Heart right ventricle (tissue), 16 donors: ENCODE results near the gene SUMO2. TPM values are rescaled to one million over a fixed set of nuclear protein-coding genes. Genes with fewer than 3 reads are reported as not detected.
A peak's percentile ranks its signal among the peaks of the same experiment; 100 is the strongest.

Experiments
- ATAC-seq, 8 donors: fragments of 200-7000 bp; cut with Tn5 transposase; one replicate each; pipeline ENCODE4 v1.9.1; 2020; ENCODE audit warnings: mild to moderate bottlenecking in 8 of 8, moderate library complexity in 8 of 8, moderate number of reproducible peaks in 1 of 8
- DNase-seq, 2 donors: peaks; one replicate each; pipeline ENCODE4 v3.0.0-alpha.2; 2020
- H3K27ac ChIP-seq, 10 donors: fragments of 200-600 bp; sonication (generic) in 2 of 10; one replicate each; pipeline versions ENCODE4 v1.5.0 to v1.8.0; 2020 to 2022; ENCODE audit warnings: mild to moderate bottlenecking in 3 of 10
- H3K27me3 ChIP-seq, 7 donors: fragments of 200-600 bp; one replicate each; pipeline ENCODE4 v1.8.0; 2021 to 2022; ENCODE audit warnings: mild to moderate bottlenecking in 2 of 7
- H3K36me3 ChIP-seq, 9 donors: fragments of 200-600 bp; sonication (generic) in 1 of 9; one replicate each; pipeline versions ENCODE4 v1.5.0 to v1.8.0; 2020 to 2022; ENCODE audit warnings: mild to moderate bottlenecking in 2 of 9
- H3K4me1 ChIP-seq, 9 donors: fragments of 200-600 bp; sonication (generic) in 1 of 9; one replicate each; pipeline versions ENCODE4 v1.5.0 to v1.8.0; 2020 to 2022; ENCODE audit warnings: mild to moderate bottlenecking in 4 of 9
- H3K4me3 ChIP-seq, 10 donors: fragments of 200-600 bp; sonication (generic) in 2 of 10; one replicate each; pipeline versions ENCODE4 v1.5.0 to v1.8.0; 2020 to 2022; ENCODE audit warnings: mild to moderate bottlenecking in 7 of 10, moderate library complexity in 2 of 10
- H3K9me3 ChIP-seq, 11 donors: fragments of 200-600 bp in 10 of 11; sonication (generic) in 2 of 11; one replicate each; pipeline versions ENCODE4 v1.5.0 to v1.8.0; 2013 to 2022; ENCODE audit warnings: mild to moderate bottlenecking in 2 of 11, control low read depth in 1 of 11, moderate library complexity in 1 of 11
- CTCF ChIP-seq, 9 donors: fragments of 200-600 bp; sonication (generic) in 2 of 9; IDR thresholded peaks; one replicate each; pipeline versions ENCODE4 v1.5.0 to v1.8.0; 2021 to 2022; ENCODE audit warnings: antibody characterized with exemption in 9 of 9, mild to moderate bottlenecking in 5 of 9, moderate library complexity in 1 of 9
- WGBS, 2 donors: extraction: QIAGEN DNeasy Blood & Tissue Kit; methylation state at CpG; one replicate each; pipeline ENCODE4 v1.1.7; 2013; ENCODE audit warnings: inconsistent platforms in 1 of 2; 5-methylcytosine and 5-hydroxymethylcytosine counted together
- intact Hi-C, 10 donors: fragments of 100-400 bp; cut with DNase I; formaldehyde crosslinking; loops; one replicate each; pipeline versions ENCODE4 v1.11.1 to v1.14.2; 2022
- polyA plus RNA-seq, 2 donors: library from polyadenylated mRNA; stranded (reverse); fragments of 200-250 nt; gene quantifications; one replicate each; pipeline ENCODE4 v1.2.3, GENCODE V29; 2013
- total RNA-seq, 10 donors: library from RNA; stranded (reverse); fragmentation: NEBNext Ultra II Directional in 3 of 10; extraction: Animal tissue kit (Norgen Biotek cat#: 25700) in 3 of 10; gene quantifications; one replicate each; pipeline versions ENCODE4 v1.2.1 to v1.2.4, GENCODE V29; 2021 to 2023
- donor health status: Arrhythmogenic right ventricular cardiomyopathy.
- donor health status: ischemic (EF 13 %, LVEDD 7.1; RV severe dilation, severe dysfunction).
- donor health status: healthy with polysubstance abuse.
- donor health status: DM: no; HTN: yes; CAD: no.
- donor health status: DM: no; HTN: no; CAD: no.
- donor health status: ischemic (EF 25% LVEDD 6.9; RV normal size, moderate dysfunction).
- donor health status: ischemic (EF 25% LVEDD 5.7; RV mildly dilated, moderate dysfunction).
- donor health status: healthy.
- donor health status: DM: yes; HTN: yes; CAD: no.
- donor health status: Ischemic cardiomyopathy.
- donor health status: ischemic (EF 35%, LVEDD 5.7; RV mildly dilated, moderate dysfunction).
- donor health status: nonischemic (EF 11% LVEDD 7.7; RV severe dilation, severe dysfunction).
- donor health status: DM: yes; HTN: yes; CAD: no.
- donor health status: PGD.
- donor health status: ischemic (EF 29% LVEDD 5.4; RV normal size, mild dysfunction).
- donor health status: nonischemic (EF 23%, LVEDD 6.1; RV moderate dilation, normal function).

Gene SUMO2
- total and polyA plus RNA-seq, 12 donors, result 47.9 to 258 (median 212) TPM

GRCh38 chr17:75183999-75184884, 1.5 kb upstream of the SUMO2 start:
- 87 to 91% methylated on average over 9 of the region's 9 CpGs for WGBS, 2 donors
- H3K36me3 ChIP-seq, result peaks cover 0 to 17% (median 8%) of the 10 kb centered on the region in 9 donors
- intact Hi-C loops, result loop anchor here in 3 of 10 donors (2.0 to 10.0 kb wide), 3 partner anchors 29 to 72 kb away; partner anchors contain the start of gene JPT1 (in 1 of the 3)
- DNase-seq (no peak), ATAC-seq (no peak)
- no peak overlapping the region for H3K4me3 ChIP-seq
- H3K4me1 ChIP-seq, result peaks cover 0 to 34% (median 28%) of the 10 kb centered on the region in 9 donors
- TF ChIP-seq CTCF (IDR thresholded peaks at IDR 0.05), result no peak
- H3K27me3 ChIP-seq, result no peaks in the 10 kb centered on the region
- peak overlapping the region in 4 of 10 donors; percentile 97 to 100 (median 100) for H3K27ac ChIP-seq
- no peaks in the 10 kb centered on the region for H3K9me3 ChIP-seq

GRCh38 chr17:75182319-75182568, 515 bp downstream of the SUMO2 start:
- TF ChIP-seq CTCF (IDR thresholded peaks at IDR 0.05), result no peak
- H3K27ac ChIP-seq, result peak overlapping the region; percentile 96 to 100 (median 99)
- 1% methylated on average over 30 to 33 of the region's 33 CpGs for WGBS, 2 donors
- peaks cover 0 to 38% (median 33%) of the 10 kb centered on the region in 9 donors for H3K4me1 ChIP-seq
- H3K36me3 ChIP-seq, result peaks cover 0 to 36% (median 17%) of the 10 kb centered on the region in 9 donors
- peak overlapping the region; percentile 63 to 99 (median 95) for H3K4me3 ChIP-seq
- no peaks in the 10 kb centered on the region for H3K9me3 ChIP-seq
- intact Hi-C loops, result loop anchor here in 3 of 10 donors (2.0 to 10.0 kb wide), 3 partner anchors 27 to 70 kb away; partner anchors contain the start of gene JPT1 (in 1 of the 3)
- H3K27me3 ChIP-seq, result no peaks in the 10 kb centered on the region
- no peak for DNase-seq
- ATAC-seq, result peak in 3 of 8 donors; percentile 0 to 6 (median 4)

- DNase-seq, result peak in 1 of 2 donors; percentile 14
- intact Hi-C loops, result loop anchor here in 3 of 10 donors (2.0 to 10.0 kb wide), 3 partner anchors 27 to 69 kb away; partner anchors contain the start of gene JPT1 (in 1 of the 3)
- peaks cover 0 to 41% (median 22%) of the 10 kb centered on the region in 9 donors for H3K36me3 ChIP-seq
- TF ChIP-seq CTCF (IDR thresholded peaks at IDR 0.05), result no peak
- peak overlapping the region; percentile 96 to 100 (median 99) for H3K27ac ChIP-seq
- no peak for ATAC-seq
- no peaks in the 10 kb centered on the region for H3K9me3 ChIP-seq
- H3K4me3 ChIP-seq, result peak overlapping the region; percentile 63 to 99 (median 95)
- WGBS, 2 donors, result 0% methylated on average over 34 of the region's 34 CpGs
- no peaks in the 10 kb centered on the region for H3K27me3 ChIP-seq
- peaks cover 0 to 38% (median 33%) of the 10 kb centered on the region in 9 donors for H3K4me1 ChIP-seq
Observed at GRCh38 chr17:75181608-75182318, 996 bp downstream of the SUMO2 start.

- peak overlapping the region in 8 of 10 donors; percentile 97 to 100 (median 99) for H3K27ac ChIP-seq
- H3K4me1 ChIP-seq, result peaks cover 0 to 38% (median 33%) of the 10 kb centered on the region in 9 donors
- peak overlapping the region; percentile 63 to 99 (median 95) for H3K4me3 ChIP-seq
- peaks cover 0 to 47% (median 27%) of the 10 kb centered on the region in 9 donors for H3K36me3 ChIP-seq
- no peaks in the 10 kb centered on the region for H3K9me3 ChIP-seq
- DNase-seq, result no peak
- 9 to 10% methylated on average over 8 of the region's 8 CpGs for WGBS, 2 donors
- H3K27me3 ChIP-seq, result no peaks in the 10 kb centered on the region
- TF ChIP-seq CTCF (IDR thresholded peaks at IDR 0.05), result no peak
- intact Hi-C loops, result loop anchor here in 3 of 10 donors (5.0 to 10.0 kb wide), 2 partner anchors 64 to 69 kb away; no protein-coding TSS in a partner anchor
- no peak for ATAC-seq
Observed at GRCh38 chr17:75181110-75181509, 1.6 kb downstream of the SUMO2 start.
